Stimulated activated CD4-positive, alpha-beta T cell treated with anti-CD3 and anti-CD28 coated beads, Interleukin-2, amount 100 ng/mL, for 48 hours (primary cell): ENCODE measurements around the gene NPIPB12.
"Not testable (repeated sequence)": the region's sequence is repeated elsewhere in the genome, so short reads cannot be mapped to it uniquely, and the experiment has no call there.

Experiments
- DNase-seq, 2 donors: peaks; one replicate each; pipeline ENCODE4 v3.0.0-alpha.2; 2020

Gene NPIPB12

GRCh38 chr16:29506308-29506707, at the start of gene NPIPB12:
TSS of gene NPIPB12 (minus strand) at chr16:29506408.
- not testable (repeated sequence) for DNase-seq

- not testable (repeated sequence) for DNase-seq
These were observed 15.3 kb upstream of the NPIPB12 start for GRCh38 chr16:29521520-29521919.

- DNase-seq, result peak in 1 of 2 donors; percentile 0
These were observed 23.9 kb downstream of the NPIPB12 start for GRCh38 chr16:29482276-29482675.

- not testable (repeated sequence) for DNase-seq
These were observed 34.1 kb downstream of the NPIPB12 start for GRCh38 chr16:29472065-29472464.

- peak in 1 of 2 donors; percentile 0 for DNase-seq
These were observed 36.5 kb downstream of the NPIPB12 start for GRCh38 chr16:29469660-29470059.

- not testable (repeated sequence) for DNase-seq
These were observed 38.4 kb downstream of the NPIPB12 start for GRCh38 chr16:29467654-29468366.

- not testable (repeated sequence) for DNase-seq
These were observed 39.3 kb downstream of the NPIPB12 start for GRCh38 chr16:29466904-29467303.

GRCh38 chr16:29465985-29466824, 40.0 kb downstream of the NPIPB12 start:
- DNase-seq, result not testable (repeated sequence)

GRCh38 chr16:29460647-29461030, 45.6 kb downstream of the NPIPB12 start:
- not testable (repeated sequence) for DNase-seq

- DNase-seq, result not testable (repeated sequence)
These were observed 46.2 kb downstream of the NPIPB12 start, which contains the start of gene SULT1A4 for GRCh38 chr16:29459706-29460646. TSS of gene SULT1A4 (plus strand) at chr16:29459913. CDS start at chr16:29461386, 1,473 bp downstream.

- not testable (repeated sequence) for DNase-seq
These were observed 48.5 kb downstream of the NPIPB12 start for GRCh38 chr16:29457660-29458059.

- DNase-seq, result not testable (repeated sequence)
These were observed 51.4 kb downstream of the NPIPB12 start for GRCh38 chr16:29454828-29455227.

- not testable (repeated sequence) for DNase-seq
These were observed 51.9 kb downstream of the NPIPB12 start, which contains the start of the genes BOLA2 and SLX1B for GRCh38 chr16:29454269-29454668. TSS of gene BOLA2 (minus strand) at chr16:29454351. CDS start at chr16:29454253, 98 bp downstream. TSS of gene SLX1B (plus strand) at chr16:29454533.

GRCh38 chr16:29453754-29454153, 52.5 kb downstream of the NPIPB12 start:
- not testable (repeated sequence) for DNase-seq
